GM12878 (cell line): ENCODE results near the gene CCDC3. TPM values are rescaled to one million over a fixed set of nuclear protein-coding genes. Genes with fewer than 3 reads are reported as not detected.

ENCODE experiments used
- ATAC-seq: fragments of 200-7000 bp; cut with Tn5 transposase; 3 replicates; pipeline ENCODE4 v1.9.1; 2020; ENCODE audit warnings: mild to moderate bottlenecking, moderate library complexity
- BruUV-seq: library from RNA; stranded (reverse); fragments of 400-500 nt; replicated peaks from 2 replicates; lab custom pipeline; 2021; lab: Mats Ljungman, UMichigan
- CTCF ChIA-PET: fragments of 300-600 bp; sonication (Branson Sonifier 250); formaldehyde crosslinking; extraction: SDS; loops from one replicate; lab custom pipeline; 2021; ENCODE audit warnings: inconsistent platforms; lab: Yijun Ruan, JAX
- POLR2A ChIA-PET: fragments of 350-600 bp; formaldehyde crosslinking; extraction: SDS; loops from one replicate; lab custom pipeline; 2021; ENCODE audit warnings: inconsistent platforms; lab: Charles Lee
- RAD21 ChIA-PET: fragments of 300-600 bp; sonication (Branson Sonifier 250); formaldehyde crosslinking; loops from one replicate; lab custom pipeline; 2023; ENCODE audit warnings: antibody characterized with exemption; ENCODE audit not compliant: unreplicated experiment; lab: Charles Lee
- SMC1A ChIA-PET: fragments of 300-600 bp; sonication (Branson Sonifier 250); formaldehyde crosslinking; loops from one replicate; lab custom pipeline; 2023; ENCODE audit not compliant: unreplicated experiment, uncharacterized antibody; lab: Charles Lee
- DNase-seq: peaks from one replicate; pipeline ENCODE4 v3.0.0-alpha.2; 2011; ENCODE audit warnings: low read depth, low spot score
- FAIRE-seq: peaks from 3 replicates; lab custom pipeline; 2011; peaks lifted over from hg19 to GRCh38; lab: Jason Lieb, UNC
- H2AFZ ChIP-seq: 2 replicates; pipeline ENCODE4 v1.6.0; 2011; ENCODE audit warnings: low read depth, low read length, control low read depth; ENCODE audit not compliant: control insufficient read depth
- H3K27ac ChIP-seq: 2 replicates; pipeline ENCODE4 v1.5.1; 2011; ENCODE audit warnings: control low read depth; ENCODE audit not compliant: control insufficient read depth, insufficient read depth
- H3K27me3 ChIP-seq, 2 experiments: replicated peaks in 1 of 2; 2 replicates each; pipeline versions ENCODE4 v1.6.0 to v1.6.1; 2011; ENCODE audit warnings: low read length in 1 of 2; ENCODE audit not compliant: control insufficient read depth in 2 of 2, insufficient read depth in 2 of 2
- H3K36me3 ChIP-seq, 2 experiments: 2 replicates each; pipeline ENCODE4 v1.5.1; 2011; ENCODE audit warnings: low read length in 1 of 2; ENCODE audit not compliant: control insufficient read depth in 2 of 2, insufficient read depth in 2 of 2
- H3K4me1 ChIP-seq: 2 replicates; pipeline ENCODE4 v1.6.1; 2011; ENCODE audit warnings: mild to moderate bottlenecking, low read length, moderate library complexity, mixed read lengths; ENCODE audit not compliant: control insufficient read depth, insufficient read depth
- H3K4me2 ChIP-seq: 2 replicates; pipeline ENCODE4 v1.6.0; 2011; ENCODE audit warnings: control low read depth; ENCODE audit not compliant: control insufficient read depth, insufficient read depth
- H3K4me3 ChIP-seq: fragments of 200-600 bp; sonication (generic); 2 replicates; pipeline ENCODE4 v1.5.1; 2016
- H3K79me2 ChIP-seq: 2 replicates; pipeline ENCODE4 v1.6.0; 2011; ENCODE audit warnings: low read length; ENCODE audit not compliant: control insufficient read depth, insufficient read depth
- H3K9ac ChIP-seq: 2 replicates; pipeline ENCODE4 v1.8.0; 2011; ENCODE audit warnings: low read length, control low read depth, mixed read lengths; ENCODE audit not compliant: control insufficient read depth, insufficient read depth
- H3K9me3 ChIP-seq: replicated peaks from 3 replicates; pipeline ENCODE4 v1.5.1; 2011; ENCODE audit warnings: mild to moderate bottlenecking, low read length; ENCODE audit not compliant: control insufficient read depth, insufficient read depth
- H4K20me1 ChIP-seq: 2 replicates; pipeline ENCODE4 v1.6.0; 2011; ENCODE audit not compliant: control insufficient read depth, insufficient read depth
- CEBPZ ChIP-seq: fragments of 150-350 bp; IDR thresholded peaks from 2 replicates; pipeline ENCODE4 v1.6.1; 2016; ENCODE audit warnings: low read depth, low read length
- EED ChIP-seq: sonication (generic); IDR thresholded peaks from 2 replicates; pipeline ENCODE4 v1.6.1; 2016; ENCODE audit warnings: antibody characterized with exemption, low read depth
- FOXK2 ChIP-seq: fragments of 450-650 bp; IDR thresholded peaks from 2 replicates; pipeline ENCODE4 v1.6.1; 2017; ENCODE audit warnings: mild to moderate bottlenecking, moderate library complexity
- HDGF ChIP-seq: fragments of 450-650 bp; IDR thresholded peaks from 2 replicates; pipeline ENCODE4 v1.6.1; 2016; ENCODE audit warnings: antibody characterized with exemption
- HSF1 ChIP-seq: fragments of 150-350 bp; IDR thresholded peaks from 2 replicates; pipeline ENCODE4 v1.6.1; 2014; ENCODE audit warnings: mild to moderate bottlenecking, low read depth, low read length
- KDM1A ChIP-seq: fragments of 200-600 bp; sonication (generic); IDR thresholded peaks from 2 replicates; pipeline ENCODE4 v1.6.1; 2016; ENCODE audit warnings: borderline replicate concordance
- MLLT1 ChIP-seq: fragments of 450-650 bp; IDR thresholded peaks from 2 replicates; pipeline ENCODE4 v1.6.1; 2016; ENCODE audit warnings: mild to moderate bottlenecking
- MXI1 ChIP-seq: fragments of 150-350 bp; IDR thresholded peaks from 2 replicates; pipeline ENCODE4 v1.6.1; 2011; ENCODE audit warnings: low read depth, mild to moderate bottlenecking, inconsistent platforms, low read length, improper control_type of control experiment
- NFYB ChIP-seq: IDR thresholded peaks from 2 replicates; pipeline ENCODE4 v1.6.1; 2011; ENCODE audit warnings: low read depth, mild to moderate bottlenecking, low read length, improper control_type of control experiment, moderate library complexity; ENCODE audit not compliant: insufficient read depth
- SKIL ChIP-seq: fragments of 450-650 bp; IDR thresholded peaks from 2 replicates; pipeline ENCODE4 v1.6.1; 2017; ENCODE audit warnings: mild to moderate bottlenecking, low read depth, inconsistent platforms; ENCODE audit not compliant: poor library complexity, severe bottlenecking
- SMARCA5 ChIP-seq: fragments of 450-650 bp; IDR thresholded peaks from 2 replicates; pipeline ENCODE4 v1.6.1; 2017; ENCODE audit warnings: mild to moderate bottlenecking
- STAT3 ChIP-seq: IDR thresholded peaks from 2 replicates; pipeline ENCODE4 v1.6.1; 2011; ENCODE audit warnings: low read depth, low read length, improper control_type of control experiment
- YBX1 ChIP-seq: fragments of 450-650 bp; IDR thresholded peaks from 2 replicates; pipeline ENCODE4 v1.6.1; 2016; ENCODE audit warnings: antibody characterized with exemption
- ZNF217 ChIP-seq: fragments of 450-650 bp; IDR thresholded peaks from 2 replicates; pipeline ENCODE4 v1.6.1; 2017; ENCODE audit warnings: antibody characterized with exemption, mild to moderate bottlenecking
- ZNF274 ChIP-seq: IDR thresholded peaks from one replicate; pipeline ENCODE4 v1.8.0; 2011; ENCODE audit not compliant: insufficient read length, insufficient read depth
- WGBS: methylation state at CpG from one replicate; pipeline ENCODE4 v1.1.6; 2016; ENCODE audit warnings: low lambda C conversion rate; ENCODE audit not compliant: insufficient replicate concordance, insufficient coverage; ENCODE audit errors: missing lambda C conversion rate; 5-methylcytosine and 5-hydroxymethylcytosine counted together
- in situ Hi-C: fragments of 300-500 bp; cut with MboI; formaldehyde crosslinking; loops from 9 replicates; pipeline ENCODE4 v1.14.3; 2018; ENCODE audit warnings: mixed read lengths
- intact Hi-C: fragments of 100-400 bp; cut with micrococcal nuclease; formaldehyde crosslinking; loops from one replicate; pipeline ENCODE4 v1.14.2; 2022; ENCODE audit not compliant: unreplicated experiment
- polyA plus RNA-seq, 11 experiments: library from polyadenylated mRNA; depleted of rRNA in 4 of 11; unstranded in 6 of 11; stranded (reverse) in 5 of 11; fragments of >200 nt; fragmentation: Nextera tagmentation in 4 of 11; fragmentation: Illumina TruSeq in 1 of 11; extraction: Ambion mirVana in 4 of 11; extraction: Trizol in 1 of 11; gene quantifications; 1 replicate in 1 of 11; 2 replicates in 10 of 11; pipeline versions ENCODE4 v1.2.1 to v1.2.3, GENCODE V29; 2011 to 2016; ENCODE audit warnings: inconsistent platforms in 2 of 11, missing spikeins in 2 of 11, low read depth in 1 of 11
- total RNA-seq, 4 experiments: library from RNA; depleted of rRNA in 3 of 4; stranded (reverse); fragments of >200 nt in 3 of 4; fragmentation: Illumina TruSeq in 1 of 4; extraction: Trizol in 1 of 4; gene quantifications; 2 replicates each; pipeline versions ENCODE4 v1.2.1 to v1.2.3, GENCODE V29; 2013 to 2021

The CCDC3 gene
- total and polyA plus RNA-seq, 10 of the 15 experiments (the other 5 are each of a cell fraction or from before 2014, with no cell fraction given) = 0.08 TPM; not detected in 9

- no peak for TF ChIP-seq SKIL
- TF ChIP-seq KDM1A = no peak
- TF ChIP-seq CEBPZ = no peak
Observed at GRCh38 chr10:12907656-12908055, 93.9 kb downstream of the CCDC3 start (continued).

GRCh38 chr10:12906051-12906541 is 95.4 kb downstream of the CCDC3 start:
- Histone ChIP-seq H3K27me3 (0 out of 4 replicates have a peak, but pooled peaks cover 0 to 1% of the 10 kb centered on the region in 2 experiments), H3K4me2 (no peak overlapping the region), H3K36me3 (no peaks in the 10 kb centered on the region), H2AFZ (no peak overlapping the region), H3K79me2 (no peaks in the 10 kb centered on the region), H3K9ac (no peak overlapping the region), H3K4me1 (no peaks in the 10 kb centered on the region), H3K4me3 (no peak overlapping the region), H4K20me1 (no peaks in the 10 kb centered on the region), H3K9me3 (no peaks in the 10 kb centered on the region), H3K27ac (no peak overlapping the region)
- ChIA-PET POLR2A (no interaction called here), CTCF (interaction anchor here (1.0 kb wide), 1 partner anchor 13 kb away, joined by 3 read pairs; no protein-coding TSS in a partner anchor), RAD21 (no interaction called here), SMC1A (interaction anchor here (1.1 kb wide), 1 partner anchor 663 kb away, joined by 3 read pairs; no protein-coding TSS in a partner anchor)
- ATAC-seq (no peak), DNase-seq (no peak), FAIRE-seq (no peak)
- intact Hi-C loops = loop anchor here (10.0 kb wide), 1 partner anchor 121 kb away; no protein-coding TSS in a partner anchor
- in situ Hi-C loops = loop anchor here (10.0 kb wide), 1 partner anchor 691 kb away; no protein-coding TSS in a partner anchor
- BruUV-seq = no TSS peak
- WGBS = 49% methylated on average over 13 of the region's 13 CpGs
- TF ChIP-seq MXI1 (no peak), MLLT1 (no peak), NFYB (no peak), SMARCA5 (no peak), HSF1 (no peak), YBX1 (no peak), ZNF274 (no peak), HDGF (no peak), FOXK2 (no peak), ZNF217 (no peak), STAT3 (no peak), EED (no peak)
